HCT116 (cell line): Measurements from ENCODE around the gene DNAJC4. TPM values are rescaled to one million over a fixed set of nuclear protein-coding genes. Genes with fewer than 3 reads are reported as not detected.

ENCODE experiments used
- ATAC-seq: fragments of 200-7000 bp; cut with Tn5 transposase; 2 replicates; pipeline ENCODE4 v1.9.1; 2020; ENCODE audit warnings: mild to moderate bottlenecking, moderate library complexity
- BruUV-seq: library from RNA; stranded (reverse); fragments of 400-500 nt; replicated peaks from 2 replicates; lab custom pipeline; 2021; lab: Mats Ljungman, UMichigan
- CTCF ChIA-PET: fragments of 300-600 bp; sonication (Branson Sonifier 250); formaldehyde crosslinking; loops from one replicate; lab custom pipeline; 2021; ENCODE audit warnings: antibody characterized with exemption; lab: Charles Lee
- POLR2A ChIA-PET: fragments of 300-600, 350-600 bp; sonication (Branson Sonifier 250); formaldehyde crosslinking; loops from one replicate; lab custom pipeline; 2021; ENCODE audit warnings: antibody characterized with exemption; lab: Charles Lee
- RAD21 ChIA-PET, 2 experiments: fragments of 300-600 bp; sonication (Branson Sonifier 250); formaldehyde crosslinking; loops; one replicate each; lab custom pipeline; 2023; ENCODE audit warnings: low total read pairs in 2 of 2; ENCODE audit not compliant: uncharacterized antibody in 2 of 2, unreplicated experiment in 2 of 2, low non-redundant PET in 1 of 2; lab: Charles Lee
- DNase-seq: peaks from one replicate; pipeline ENCODE4 v3.0.0-alpha.2; 2010; ENCODE audit warnings: low read depth, low spot score
- H2AFZ ChIP-seq: fragments of 200-600 bp; shearing (Covaris generic), sonication (generic); 2 replicates; pipeline ENCODE4 v1.6.1; 2017; ENCODE audit warnings: low read depth, mixed run types, mixed read lengths, antibody characterized with exemption, low read length; ENCODE audit not compliant: poor library complexity, severe bottlenecking
- H3K27ac ChIP-seq: 2 replicates; pipeline ENCODE4 v1.5.1; 2012; ENCODE audit warnings: low read depth, low read length
- H3K27me3 ChIP-seq: fragments of 200-600 bp; sonication (generic); 2 replicates; pipeline ENCODE4 v1.6.1; 2016; ENCODE audit warnings: mixed run types, low read length, mixed read lengths; ENCODE audit not compliant: insufficient read depth
- H3K36me3 ChIP-seq, 2 experiments: fragments of 200-500 bp in 1 of 2; fragments of 200-600 bp in 1 of 2; sonication (Bioruptor generic) in 1 of 2; sonication (generic) in 1 of 2; 2 replicates each; pipeline versions ENCODE4 v1.5.1 to v1.6.1; 2014 to 2016; ENCODE audit warnings: low read length in 2 of 2, inconsistent platforms in 1 of 2, mixed read lengths in 1 of 2, mixed run types in 1 of 2; ENCODE audit not compliant: insufficient read depth in 2 of 2, control insufficient read depth in 1 of 2
- H3K4me1 ChIP-seq, 2 experiments: fragments of 200-600 bp in 1 of 2; sonication (generic) in 1 of 2; 2 replicates each; pipeline versions ENCODE4 v1.5.1 to v1.6.1; 2012 to 2017; ENCODE audit warnings: low read length in 2 of 2, inconsistent platforms in 1 of 2, mild to moderate bottlenecking in 1 of 2, mixed read lengths in 1 of 2, mixed run types in 1 of 2, moderate library complexity in 1 of 2; ENCODE audit not compliant: insufficient read depth in 2 of 2, control insufficient read depth in 1 of 2
- H3K4me2 ChIP-seq: fragments of 200-600 bp; sonication (generic); 2 replicates; pipeline ENCODE4 v1.6.1; 2017; ENCODE audit warnings: mixed run types, low read length, mixed read lengths
- H3K4me3 ChIP-seq, 2 experiments: fragments of 200-600 bp in 1 of 2; sonication (generic) in 1 of 2; replicated peaks in 1 of 2; 2 replicates each; pipeline ENCODE4 v1.5.1; 2011 to 2016; ENCODE audit warnings: low read length in 2 of 2, control low read depth in 1 of 2, low read depth in 1 of 2, mild to moderate bottlenecking in 1 of 2, mixed read lengths in 1 of 2, mixed run types in 1 of 2
- H3K79me2 ChIP-seq: fragments of 200-600 bp; sonication (generic); 2 replicates; pipeline ENCODE4 v1.6.1; 2017; ENCODE audit warnings: mild to moderate bottlenecking, mixed run types, low read length, moderate library complexity, mixed read lengths; ENCODE audit not compliant: insufficient read depth
- H3K9ac ChIP-seq: fragments of 200-600 bp; sonication (generic); 2 replicates; pipeline ENCODE4 v1.6.1; 2016; ENCODE audit warnings: low read length, mixed read lengths
- H3K9me2 ChIP-seq: fragments of 200-600 bp; sonication (generic), shearing (Covaris generic); 2 replicates; pipeline ENCODE4 v1.6.1; 2017; ENCODE audit warnings: mixed run types, mild to moderate bottlenecking, moderate library complexity; ENCODE audit not compliant: insufficient read depth
- H3K9me3 ChIP-seq, 2 experiments: fragments of 200-500 bp in 1 of 2; fragments of 200-600 bp in 1 of 2; sonication (Bioruptor generic) in 1 of 2; sonication (generic) in 1 of 2; 2 replicates each; pipeline ENCODE4 v1.6.1; 2014 to 2017; ENCODE audit warnings: low read length in 2 of 2, mixed read lengths in 2 of 2, inconsistent platforms in 1 of 2, low read depth in 1 of 2, mild to moderate bottlenecking in 1 of 2, mixed run types in 1 of 2, moderate library complexity in 1 of 2; ENCODE audit not compliant: control insufficient read depth in 1 of 2, insufficient read depth in 1 of 2
- H4K20me1 ChIP-seq: fragments of 200-600 bp; sonication (generic), shearing (Covaris generic); 2 replicates; pipeline ENCODE4 v1.6.1; 2017; ENCODE audit warnings: mixed run types, mild to moderate bottlenecking, moderate library complexity; ENCODE audit not compliant: insufficient read depth
- CBX3 ChIP-seq: IDR thresholded peaks from 2 replicates; pipeline ENCODE4 v1.6.1; 2012; ENCODE audit warnings: low read depth
- EZH2 ChIP-seq: fragments of 200-600 bp; sonication (generic); IDR thresholded peaks from 2 replicates; pipeline ENCODE4 v1.6.1; 2017; ENCODE audit warnings: antibody characterized with exemption, mixed run types
- JUND ChIP-seq: IDR thresholded peaks from 2 replicates; pipeline ENCODE4 v1.6.1; 2012
- POLR2A ChIP-seq: IDR thresholded peaks from 2 replicates; pipeline ENCODE4 v1.7.0; 2011; ENCODE audit warnings: borderline replicate concordance; ENCODE audit not compliant: insufficient read depth, insufficient read length; ENCODE audit errors: extremely low read depth
- POLR2AphosphoS5 ChIP-seq: IDR thresholded peaks from 2 replicates; pipeline ENCODE4 v1.6.1; 2011; ENCODE audit warnings: mild to moderate bottlenecking, low read depth, low read length, moderate library complexity
- SIN3A ChIP-seq: IDR thresholded peaks from 2 replicates; pipeline ENCODE4 v1.6.1; 2012; ENCODE audit warnings: low read depth
- SRF ChIP-seq: IDR thresholded peaks from 2 replicates; pipeline ENCODE4 v1.6.1; 2012; ENCODE audit warnings: low read depth
- TCF7L2 ChIP-seq: IDR thresholded peaks from 2 replicates; pipeline ENCODE4 v1.7.0; 2011; ENCODE audit warnings: borderline replicate concordance, inconsistent platforms; ENCODE audit not compliant: insufficient read depth, insufficient read length; ENCODE audit errors: extremely low read depth
- YY1 ChIP-seq: IDR thresholded peaks from 2 replicates; pipeline ENCODE4 v1.6.1; 2011; ENCODE audit warnings: low read length, low read depth, moderate library complexity, mild to moderate bottlenecking; ENCODE audit not compliant: insufficient replicate concordance; ENCODE audit errors: extremely low read depth
- ZNF274 ChIP-seq: fragments of 200-500 bp; sonication (Bioruptor generic); IDR thresholded peaks from 2 replicates; pipeline ENCODE4 v1.6.1; 2014; ENCODE audit warnings: mild to moderate bottlenecking, low read depth, low read length, inconsistent platforms
- intact Hi-C: fragments of 100-400 bp; cut with micrococcal nuclease; formaldehyde crosslinking; loops from 2 replicates; pipeline ENCODE4 v1.10.0; 2022
- total RNA-seq: library from RNA; stranded (reverse); gene quantifications from one replicate; pipeline ENCODE4 v1.2.1, GENCODE V29; 2021; ENCODE audit not compliant: unreplicated experiment
- TF ChIP-seq, protein P1 (sequence below): IDR thresholded peaks from 2 replicates; pipeline ENCODE4 v1.6.1; 2012; ENCODE audit warnings: low read depth
- TF ChIP-seq, protein P2 (sequence below): IDR thresholded peaks from 2 replicates; pipeline ENCODE4 v1.6.1; 2012
- TF ChIP-seq, protein P3 (sequence below): IDR thresholded peaks from 2 replicates; pipeline ENCODE4 v1.6.1; 2012

The DNAJC4 gene
- total RNA-seq, 1 experiment from 2014 or later: 25.8 TPM

DNA sequence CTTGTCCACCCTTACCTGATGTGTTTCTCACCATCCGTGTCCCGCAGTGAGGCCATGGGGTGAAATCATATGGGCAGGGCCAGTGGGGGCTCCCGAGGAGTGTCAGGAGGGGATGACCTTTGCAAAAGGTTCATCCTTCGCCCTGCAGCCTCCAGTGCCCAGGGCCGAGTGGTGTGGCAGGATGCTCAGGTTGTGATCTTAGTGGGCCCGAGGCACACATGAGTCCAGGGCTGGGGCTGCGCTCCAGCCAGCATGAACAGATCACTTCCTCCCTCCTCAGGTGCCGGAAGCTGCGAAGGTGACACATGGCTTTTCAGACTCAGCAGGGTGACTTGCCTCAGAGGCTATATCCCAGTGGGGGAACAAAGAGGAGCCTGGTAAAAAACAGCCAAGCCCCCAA lies 7.7 kb downstream of the DNAJC4 start (continued):
- TF ChIP-seq, protein P1, sequence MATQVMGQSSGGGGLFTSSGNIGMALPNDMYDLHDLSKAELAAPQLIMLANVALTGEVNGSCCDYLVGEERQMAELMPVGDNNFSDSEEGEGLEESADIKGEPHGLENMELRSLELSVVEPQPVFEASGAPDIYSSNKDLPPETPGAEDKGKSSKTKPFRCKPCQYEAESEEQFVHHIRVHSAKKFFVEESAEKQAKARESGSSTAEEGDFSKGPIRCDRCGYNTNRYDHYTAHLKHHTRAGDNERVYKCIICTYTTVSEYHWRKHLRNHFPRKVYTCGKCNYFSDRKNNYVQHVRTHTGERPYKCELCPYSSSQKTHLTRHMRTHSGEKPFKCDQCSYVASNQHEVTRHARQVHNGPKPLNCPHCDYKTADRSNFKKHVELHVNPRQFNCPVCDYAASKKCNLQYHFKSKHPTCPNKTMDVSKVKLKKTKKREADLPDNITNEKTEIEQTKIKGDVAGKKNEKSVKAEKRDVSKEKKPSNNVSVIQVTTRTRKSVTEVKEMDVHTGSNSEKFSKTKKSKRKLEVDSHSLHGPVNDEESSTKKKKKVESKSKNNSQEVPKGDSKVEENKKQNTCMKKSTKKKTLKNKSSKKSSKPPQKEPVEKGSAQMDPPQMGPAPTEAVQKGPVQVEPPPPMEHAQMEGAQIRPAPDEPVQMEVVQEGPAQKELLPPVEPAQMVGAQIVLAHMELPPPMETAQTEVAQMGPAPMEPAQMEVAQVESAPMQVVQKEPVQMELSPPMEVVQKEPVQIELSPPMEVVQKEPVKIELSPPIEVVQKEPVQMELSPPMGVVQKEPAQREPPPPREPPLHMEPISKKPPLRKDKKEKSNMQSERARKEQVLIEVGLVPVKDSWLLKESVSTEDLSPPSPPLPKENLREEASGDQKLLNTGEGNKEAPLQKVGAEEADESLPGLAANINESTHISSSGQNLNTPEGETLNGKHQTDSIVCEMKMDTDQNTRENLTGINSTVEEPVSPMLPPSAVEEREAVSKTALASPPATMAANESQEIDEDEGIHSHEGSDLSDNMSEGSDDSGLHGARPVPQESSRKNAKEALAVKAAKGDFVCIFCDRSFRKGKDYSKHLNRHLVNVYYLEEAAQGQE: no peak
- TF ChIP-seq JUND (no peak), EZH2 (no peak)

DNA sequence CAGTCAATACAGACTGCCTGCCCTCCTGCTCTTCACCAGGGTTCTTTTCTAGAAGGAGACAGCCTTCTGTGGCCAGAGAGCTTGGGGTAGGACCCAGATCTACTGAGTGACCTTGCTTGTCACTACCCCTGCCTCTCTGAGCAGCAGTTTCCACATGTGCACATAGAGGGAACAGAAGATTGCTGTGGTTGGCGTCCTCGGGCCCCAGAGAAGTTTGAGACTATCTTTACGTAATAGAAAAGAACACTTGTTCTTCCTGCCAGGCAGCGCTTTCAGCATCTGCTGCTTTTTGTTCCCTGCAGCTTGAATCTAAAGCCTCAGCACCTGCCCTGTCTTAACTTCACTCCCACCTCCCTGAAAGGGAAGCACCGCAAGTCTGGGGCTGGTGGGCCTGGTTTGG lies 8.7 kb downstream of the DNAJC4 start:
- peak overlapping the region; percentile 96 for H3K27ac ChIP-seq
- peak overlapping the region; percentile 30 for H3K9ac ChIP-seq
- H4K20me1 ChIP-seq: no peaks in the 10 kb centered on the region
- no peak overlapping the region; a peak in 1 of 4 replicates for H3K4me3 ChIP-seq
- H3K9me2 ChIP-seq: no peaks in the 10 kb centered on the region
- no TSS peak for BruUV-seq
- no peak for ATAC-seq
- RAD21 ChIA-PET: no interaction called here
- no peaks in the 10 kb centered on the region for H3K27me3 ChIP-seq
- CTCF ChIA-PET: no interaction called here
- no peaks in the 10 kb centered on the region for H3K9me3 ChIP-seq
- no peak for DNase-seq
- intact Hi-C loops: no loop called here
- peaks cover 31 to 58% of the 10 kb centered on the region in 2 experiments for H3K4me1 ChIP-seq
- peaks cover 33% of the 10 kb centered on the region for H3K79me2 ChIP-seq
- POLR2A ChIA-PET: interaction anchor here (1.1 kb wide), 1 partner anchor 8 kb away, joined by 4 read pairs; no protein-coding TSS in a partner anchor
- peaks cover 0 to 18% of the 10 kb centered on the region in 2 experiments; a peak in 1 of 4 replicates for H3K36me3 ChIP-seq
- no peak overlapping the region for H2AFZ ChIP-seq
- peak overlapping the region; percentile 84; the same call in 1 of the 2 replicates for H3K4me2 ChIP-seq
- TF ChIP-seq TCF7L2 (no peak), POLR2A (no peak), JUND (no peak), YY1 (no peak), CBX3 (no peak), SRF (no peak), SIN3A (no peak), ZNF274 (no peak), POLR2AphosphoS5 (no peak)
- TF ChIP-seq, protein P2, sequence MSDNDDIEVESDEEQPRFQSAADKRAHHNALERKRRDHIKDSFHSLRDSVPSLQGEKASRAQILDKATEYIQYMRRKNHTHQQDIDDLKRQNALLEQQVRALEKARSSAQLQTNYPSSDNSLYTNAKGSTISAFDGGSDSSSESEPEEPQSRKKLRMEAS: no peak
- TF ChIP-seq, protein P3, sequence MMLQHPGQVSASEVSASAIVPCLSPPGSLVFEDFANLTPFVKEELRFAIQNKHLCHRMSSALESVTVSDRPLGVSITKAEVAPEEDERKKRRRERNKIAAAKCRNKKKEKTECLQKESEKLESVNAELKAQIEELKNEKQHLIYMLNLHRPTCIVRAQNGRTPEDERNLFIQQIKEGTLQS: no peak
